Middle frontal gyrus (tissue), 1 donor: Measurements from ENCODE around the gene C9.
"Not testable (repeated sequence)": the region's sequence is repeated elsewhere in the genome, so short reads cannot be mapped to it uniquely, and the experiment has no call there.

Source experiments
- DNase-seq: peaks from one replicate; pipeline ENCODE4 v3.0.0-alpha.2; 2015; ENCODE audit warnings: low spot score; ENCODE audit errors: extremely low spot score

C9 gene

GRCh38 chr5:39331861-39332381 is 32.4 kb downstream of the C9 start:
- DNase-seq, result no peak

- DNase-seq, result no peak
Observed at GRCh38 chr5:39328731-39329130, 35.6 kb downstream of the C9 start.

DNA sequence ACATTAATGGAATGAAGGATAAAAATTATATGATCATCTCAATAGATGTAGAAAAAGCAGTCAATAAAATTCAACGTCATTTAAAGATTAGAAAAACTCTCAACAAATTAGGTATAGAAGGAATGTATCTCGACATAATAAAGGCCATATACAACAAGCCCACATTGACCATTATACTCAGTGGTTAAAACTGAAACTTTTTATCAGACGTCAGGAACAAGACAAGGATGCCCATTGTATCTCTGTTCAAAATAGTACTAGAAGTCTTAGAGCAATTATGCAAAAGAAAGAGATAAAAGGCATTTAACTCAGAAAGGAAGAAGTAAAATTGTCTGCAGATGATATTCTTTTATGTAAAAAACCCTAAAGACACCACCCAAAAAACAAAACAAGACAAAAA is 40.8 kb downstream of the C9 start:
- DNase-seq, result no peak

DNA sequence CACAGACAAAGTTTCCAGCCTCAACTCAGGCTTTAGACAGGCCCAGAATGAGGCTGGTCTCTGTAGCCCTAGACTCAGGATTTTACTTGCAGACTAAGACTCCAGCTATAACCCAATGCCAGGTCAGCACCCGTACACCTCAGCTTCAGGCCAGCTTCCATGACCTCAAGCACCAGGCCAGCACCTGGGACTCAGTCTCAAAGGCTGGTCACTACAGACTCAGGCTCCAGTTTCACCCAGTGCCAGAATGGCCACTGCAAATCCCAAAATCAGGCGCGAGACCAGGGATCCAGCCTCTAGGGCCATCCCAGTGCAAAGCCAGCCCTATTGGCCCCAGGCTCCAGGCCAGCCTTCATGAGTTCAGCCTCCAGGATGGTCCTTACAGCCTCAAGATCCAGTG is 44.9 kb downstream of the C9 start:
- DNase-seq, result no peak

GRCh38 chr5:39316464-39316863 is 47.8 kb downstream of the C9 start:
- DNase-seq, result not testable (repeated sequence)

DNA sequence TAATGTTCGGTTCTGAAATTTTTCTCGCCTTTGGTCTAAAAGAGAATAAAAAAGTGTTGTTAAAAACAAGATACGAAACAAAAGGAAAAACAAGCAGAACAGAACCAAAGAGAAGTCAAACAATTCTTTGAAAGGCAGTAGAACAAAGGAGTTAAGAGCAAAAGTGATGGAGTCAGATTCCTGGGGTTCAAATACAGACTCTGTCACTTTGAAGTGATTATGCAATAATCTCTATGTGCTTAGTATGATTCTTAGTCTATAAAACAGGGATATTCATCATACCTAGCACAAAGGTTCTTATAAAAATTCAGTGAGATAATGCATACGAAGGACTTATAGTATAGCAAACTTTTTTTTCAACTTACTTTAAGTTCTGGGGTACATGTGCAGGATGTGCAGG is 48.3 kb downstream of the C9 start:
- DNase-seq, result no peak

DNA sequence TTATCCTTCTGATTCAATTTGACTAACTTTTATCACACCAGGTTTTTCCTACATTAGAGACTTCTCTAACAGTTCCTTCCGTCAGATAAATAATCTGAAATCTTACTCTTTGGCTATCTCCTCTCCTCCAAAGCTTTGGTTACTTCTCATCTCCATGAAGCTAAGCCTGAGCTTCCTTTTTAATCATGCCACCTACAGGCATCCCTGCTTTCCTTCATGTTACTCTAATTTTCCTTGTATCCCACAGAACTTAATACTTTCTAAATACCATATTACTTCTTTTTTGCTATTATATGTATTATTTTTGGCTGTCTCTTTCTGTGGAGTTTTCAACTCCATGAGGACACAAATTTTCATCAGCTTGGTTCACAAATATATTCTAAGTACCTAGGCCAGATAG is 49.7 kb downstream of the C9 start:
- no peak for DNase-seq

GRCh38 chr5:39309534-39309933 is 54.8 kb downstream of the C9 start:
- DNase-seq, result no peak

GRCh38 chr5:39302472-39302871 is 61.8 kb downstream of the C9 start:
- no peak for DNase-seq

DNA sequence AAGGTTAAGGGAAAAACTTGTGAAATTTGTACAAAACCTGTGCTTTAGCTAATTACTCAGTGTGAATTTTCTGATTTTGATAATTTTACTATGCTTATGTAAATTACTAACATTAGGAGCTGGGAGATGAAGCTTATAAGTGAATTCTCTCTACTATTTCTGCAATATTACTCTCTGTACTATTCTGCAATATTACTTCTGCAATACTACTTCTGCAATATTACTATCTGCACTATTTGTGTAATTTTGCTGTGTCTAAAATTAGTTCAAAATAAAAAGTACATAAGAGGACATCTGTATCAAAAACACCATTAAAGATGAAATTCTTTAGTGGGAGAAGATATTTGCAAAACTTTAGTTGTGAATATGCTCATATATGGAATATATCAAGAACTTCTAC is 62.9 kb downstream of the C9 start:
- no peak for DNase-seq

DNA sequence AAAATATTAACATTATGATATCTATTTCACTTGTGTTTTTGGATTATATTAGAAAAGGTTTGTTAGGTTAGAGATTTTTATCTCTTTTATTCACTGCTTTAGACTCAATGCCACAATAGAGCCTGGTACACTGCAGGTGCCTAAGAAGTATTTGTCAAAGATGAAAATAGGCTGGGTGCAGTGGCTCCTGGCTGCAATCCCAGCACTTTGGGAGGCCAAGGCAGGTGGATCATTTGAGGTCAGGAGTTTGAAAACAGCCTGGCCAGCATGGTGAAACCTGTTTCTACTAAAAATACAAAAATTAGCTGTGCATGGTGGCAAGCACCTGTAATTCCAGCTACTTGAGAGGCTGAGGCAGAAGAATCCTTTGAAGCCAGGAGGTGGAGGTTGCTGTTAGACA is 64.3 kb downstream of the C9 start:
- DNase-seq, result no peak

- no peak for DNase-seq
Observed at GRCh38 chr5:39294736-39295135, 69.6 kb downstream of the C9 start.

DNA sequence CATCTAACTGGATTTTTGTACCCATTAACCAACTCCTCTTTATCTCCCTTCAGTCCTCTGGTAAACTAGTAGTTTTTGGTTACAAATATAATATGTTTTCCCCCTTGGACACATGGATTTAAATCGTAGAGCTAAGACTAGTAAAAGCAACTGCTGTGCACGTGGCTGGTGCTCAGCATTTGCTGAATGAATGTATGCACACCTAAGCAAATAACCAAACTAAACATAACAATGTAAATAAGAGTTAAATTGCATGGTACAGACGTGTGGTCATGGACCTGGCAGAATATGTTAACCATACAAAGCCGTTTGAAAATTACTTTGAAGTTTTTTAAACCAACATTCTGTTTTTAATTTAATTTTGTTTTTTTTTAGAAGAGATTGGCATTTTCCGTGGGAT is 79.7 kb downstream of the C9 start:
- no peak for DNase-seq

- DNase-seq, result no peak
Observed at GRCh38 chr5:39283231-39283818, 81.0 kb downstream of the C9 start.

GRCh38 chr5:39282561-39282960 is 81.7 kb downstream of the C9 start:
- no peak for DNase-seq

- not testable (repeated sequence) for DNase-seq
Observed at GRCh38 chr5:39275865-39276264, 88.4 kb downstream of the C9 start.

DNA sequence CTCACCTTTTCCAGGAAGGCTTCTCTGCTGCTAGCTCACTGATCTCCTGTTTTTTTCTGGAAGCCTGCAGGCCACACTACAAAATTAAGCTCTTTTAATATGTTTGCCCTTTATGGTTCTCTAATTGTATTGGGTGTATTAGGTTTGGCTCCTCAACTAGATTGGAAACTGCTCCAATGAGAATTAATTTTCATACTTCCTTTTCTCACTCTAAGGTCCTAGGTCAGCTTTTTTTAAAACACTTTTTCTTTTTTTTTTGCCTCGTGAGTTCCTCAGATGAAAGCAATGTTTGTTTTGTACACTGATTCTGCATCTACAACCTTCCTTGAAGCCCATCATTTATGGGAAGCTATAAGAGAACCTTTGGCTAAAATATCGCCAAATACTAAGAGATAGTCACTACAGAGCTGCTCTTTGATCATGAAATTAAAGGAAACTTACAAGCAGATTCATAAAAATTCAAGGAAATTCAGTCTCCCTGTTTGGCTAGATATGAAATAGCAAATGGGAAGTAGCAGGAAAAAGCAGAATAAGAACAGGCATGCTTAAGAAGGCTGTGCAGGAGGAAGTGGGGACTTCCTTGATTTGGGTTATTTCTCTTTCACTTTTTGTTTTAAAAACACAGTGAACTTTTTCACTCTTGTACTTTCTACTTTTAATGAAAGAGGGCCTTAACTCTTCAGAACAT is 89.8 kb downstream of the C9 start:
- no peak for DNase-seq

DNA sequence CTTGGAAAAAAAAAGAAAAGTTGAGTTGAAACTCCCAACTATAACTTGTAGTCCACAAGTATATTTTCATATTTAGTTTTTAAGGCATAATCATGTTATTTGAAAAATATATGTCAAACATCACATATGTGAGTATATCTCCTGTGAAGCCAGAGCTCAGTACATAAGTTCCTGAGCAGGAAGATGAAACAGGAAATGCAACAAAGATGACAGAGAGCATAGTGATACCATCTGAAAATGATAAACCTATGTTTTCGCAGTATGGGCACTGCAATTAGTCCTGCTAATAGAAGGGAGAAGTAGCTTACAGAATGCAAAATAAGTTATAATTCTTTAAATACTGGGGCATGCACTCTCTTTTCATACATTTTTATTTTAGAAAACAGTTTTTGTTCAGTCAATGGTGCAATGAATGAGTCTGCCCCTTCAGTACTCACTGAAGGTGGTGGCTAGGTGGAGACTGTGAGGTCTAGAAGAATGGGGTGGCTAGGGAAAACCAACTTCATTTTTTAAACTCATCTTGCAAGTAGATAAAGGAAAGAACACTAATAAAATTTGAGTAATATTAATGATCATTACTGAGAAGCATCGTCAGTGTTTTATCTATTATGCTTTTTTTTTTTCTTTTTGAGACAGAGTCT is 90.9 kb downstream of the C9 start:
- DNase-seq, result no peak

- DNase-seq, result not testable (repeated sequence)
Observed at GRCh38 chr5:39272869-39273231, 91.4 kb downstream of the C9 start.

DNA sequence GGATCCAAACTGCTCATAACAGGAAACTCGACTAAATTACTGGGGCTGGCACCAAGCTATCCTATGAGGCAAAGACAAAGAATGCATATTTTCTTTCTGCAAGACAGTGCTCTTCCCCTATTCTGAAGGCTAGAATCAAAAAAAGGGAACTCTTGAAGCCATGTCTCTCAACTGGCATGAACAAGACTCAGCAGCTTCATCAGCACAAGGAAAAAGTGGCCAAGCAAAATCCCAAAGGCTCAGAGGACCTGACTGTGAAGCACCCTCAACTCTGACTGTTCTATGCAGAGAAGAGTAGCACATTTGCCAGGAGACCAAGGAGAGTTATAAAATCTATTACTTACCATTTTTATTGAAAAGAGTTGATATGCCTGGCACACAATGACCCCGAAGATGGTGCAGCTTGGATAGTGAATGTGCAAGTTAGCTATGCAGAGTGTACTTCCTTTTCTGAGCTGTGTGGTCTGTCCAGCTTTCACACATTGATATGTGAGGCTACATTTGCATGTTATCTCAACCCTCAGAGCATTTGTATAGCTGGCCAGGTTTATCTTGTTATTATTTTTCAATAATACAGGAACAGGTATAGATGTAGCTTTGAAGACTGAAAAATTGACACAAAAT is 94.0 kb downstream of the C9 start:
- DNase-seq, result no peak

DNA sequence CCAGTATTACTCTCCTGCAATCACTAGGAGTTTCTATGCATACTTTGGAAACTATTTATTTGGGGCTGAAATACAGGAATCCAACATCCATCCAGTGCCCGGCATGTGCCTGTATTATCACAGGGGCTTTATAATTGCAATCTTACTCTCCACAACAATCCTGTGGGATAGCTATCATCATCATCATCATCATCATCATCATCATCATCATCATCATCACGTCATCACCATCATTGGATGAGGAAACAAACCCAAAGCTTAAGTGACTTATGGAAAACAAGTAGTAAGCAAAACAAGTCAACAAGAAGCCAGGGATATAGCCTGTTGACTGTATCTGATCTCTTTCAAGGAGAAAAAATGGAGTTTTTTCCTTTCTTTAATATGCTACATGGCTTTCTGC is 97.1 kb downstream of the C9 start:
- no peak for DNase-seq

GRCh38 chr5:39266442-39266841 is 97.9 kb downstream of the C9 start:
- DNase-seq, result no peak
